Measurements from ENCODE around the gene LRCOL1.

- TF ChIP-seq SUZ12 (IDR thresholded peaks at IDR 0.05) = no peak
- no peak for TF ChIP-seq HDGF (IDR thresholded peaks at IDR 0.05; ENCODE audit: borderline replicate concordance)
- TF ChIP-seq SP1 (IDR thresholded peaks at IDR 0.05) = no peak
- TF ChIP-seq LEF1 (IDR thresholded peaks at IDR 0.05; ENCODE audit: borderline replicate concordance) = no peak
- TF ChIP-seq ELF4 (IDR thresholded peaks at IDR 0.05) = no peak
- TF ChIP-seq ZNF384 (IDR thresholded peaks at IDR 0.05) = no peak
- TF ChIP-seq BHLHE40 (IDR thresholded peaks at IDR 0.05; ENCODE audit: borderline replicate concordance) = no peak
- TF ChIP-seq NFRKB (IDR thresholded peaks at IDR 0.05) = no peak
Observed at GRCh38 chr12:132555686-132556085, 54.7 kb downstream of the LRCOL1 start.
